BJ (cell line): ENCODE data around the gene UBE3A. TPM values are rescaled to one million over a fixed set of nuclear protein-coding genes. Genes with fewer than 3 reads are reported as not detected.

Source experiments
- CTCF ChIA-PET: fragments of 350-600 bp; formaldehyde crosslinking; extraction: SDS; loops from one replicate; lab custom pipeline; 2021; ENCODE audit warnings: antibody characterized with exemption, inconsistent platforms; lab: Yijun Ruan, JAX
- POLR2A ChIA-PET: fragments of 300-600 bp; sonication (Branson Sonifier 250); formaldehyde crosslinking; extraction: SDS; loops from one replicate; lab custom pipeline; 2021; ENCODE audit warnings: antibody characterized with exemption; lab: Charles Lee
- DNase-seq: peaks from one replicate; pipeline ENCODE4 v3.0.0-alpha.2; 2011; ENCODE audit warnings: low read depth
- H3K27me3 ChIP-seq: 2 replicates; pipeline ENCODE4 v1.6.0; 2011; ENCODE audit warnings: low read length; ENCODE audit not compliant: control insufficient read depth, insufficient read depth
- H3K36me3 ChIP-seq: 2 replicates; pipeline ENCODE4 v1.5.1; 2011; ENCODE audit warnings: low read length; ENCODE audit not compliant: control insufficient read depth, insufficient read depth
- H3K4me3 ChIP-seq: 2 replicates; pipeline ENCODE4 v1.5.1; 2011; ENCODE audit warnings: low read depth, mild to moderate bottlenecking, control low read depth, low read length
- polyA plus RNA-seq: library from polyadenylated mRNA; depleted of rRNA; stranded (reverse); fragments of >200 nt; gene quantifications from 2 replicates; pipeline ENCODE4 v1.2.3, GENCODE V29; 2011
- TF ChIP-seq, protein P1 (sequence below): IDR thresholded peaks from 2 replicates; pipeline ENCODE4 v1.5.1; 2011; ENCODE audit warnings: low read depth, mild to moderate bottlenecking, control low read depth, inconsistent platforms, low read length, moderate library complexity; ENCODE audit not compliant: insufficient read depth

UBE3A gene
- polyA plus RNA-seq, 1 experiment = 23.5 TPM

DNA sequence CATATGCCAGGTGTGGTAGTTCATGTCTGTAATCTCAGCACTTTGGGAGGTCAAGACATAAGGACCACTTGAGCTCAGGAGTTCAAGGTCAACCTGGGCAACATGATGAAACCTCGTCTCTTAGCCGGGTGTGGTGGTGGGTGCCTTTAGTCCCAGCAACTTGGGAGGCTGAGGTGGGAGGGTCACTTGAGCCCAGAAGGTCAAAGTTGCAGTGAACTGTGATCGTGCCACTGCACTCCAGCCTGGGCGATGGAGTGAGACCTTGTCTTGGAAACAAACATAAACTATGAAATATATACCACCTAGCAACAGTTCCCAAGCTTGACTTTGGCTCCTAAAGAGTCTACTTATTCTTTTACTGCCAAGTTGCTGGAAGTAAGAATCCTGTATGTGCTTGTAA, 30.9 kb downstream of the UBE3A start:
- ChIA-PET CTCF (no interaction called here), POLR2A (no interaction called here)
- no peak for DNase-seq
- TF ChIP-seq, protein P1, sequence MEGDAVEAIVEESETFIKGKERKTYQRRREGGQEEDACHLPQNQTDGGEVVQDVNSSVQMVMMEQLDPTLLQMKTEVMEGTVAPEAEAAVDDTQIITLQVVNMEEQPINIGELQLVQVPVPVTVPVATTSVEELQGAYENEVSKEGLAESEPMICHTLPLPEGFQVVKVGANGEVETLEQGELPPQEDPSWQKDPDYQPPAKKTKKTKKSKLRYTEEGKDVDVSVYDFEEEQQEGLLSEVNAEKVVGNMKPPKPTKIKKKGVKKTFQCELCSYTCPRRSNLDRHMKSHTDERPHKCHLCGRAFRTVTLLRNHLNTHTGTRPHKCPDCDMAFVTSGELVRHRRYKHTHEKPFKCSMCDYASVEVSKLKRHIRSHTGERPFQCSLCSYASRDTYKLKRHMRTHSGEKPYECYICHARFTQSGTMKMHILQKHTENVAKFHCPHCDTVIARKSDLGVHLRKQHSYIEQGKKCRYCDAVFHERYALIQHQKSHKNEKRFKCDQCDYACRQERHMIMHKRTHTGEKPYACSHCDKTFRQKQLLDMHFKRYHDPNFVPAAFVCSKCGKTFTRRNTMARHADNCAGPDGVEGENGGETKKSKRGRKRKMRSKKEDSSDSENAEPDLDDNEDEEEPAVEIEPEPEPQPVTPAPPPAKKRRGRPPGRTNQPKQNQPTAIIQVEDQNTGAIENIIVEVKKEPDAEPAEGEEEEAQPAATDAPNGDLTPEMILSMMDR = no peak
- no peaks in the 10 kb centered on the region for H3K27me3 ChIP-seq
- H3K36me3 ChIP-seq = peaks cover 5% of the 10 kb centered on the region
- no peak overlapping the region for H3K4me3 ChIP-seq

DNA sequence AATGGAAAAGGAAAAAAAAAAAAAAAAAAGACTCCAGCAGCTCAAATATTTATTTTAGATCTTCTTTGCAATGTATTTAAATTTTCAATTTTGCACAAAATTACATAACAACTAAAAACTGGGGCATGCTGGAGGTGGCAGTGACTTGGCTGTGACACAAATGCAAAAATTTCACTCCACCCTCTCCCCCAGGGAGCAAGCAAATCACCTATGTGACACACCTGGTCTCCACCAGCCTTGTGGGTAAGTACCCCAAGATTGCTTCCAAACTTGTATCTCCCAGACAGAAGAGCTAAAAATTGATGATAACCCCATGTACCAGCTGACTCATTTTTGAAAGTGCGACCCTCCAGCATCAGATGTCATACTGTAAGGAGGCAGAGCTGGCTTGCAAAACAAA, 32.0 kb downstream of the UBE3A start:
- H3K36me3 ChIP-seq = peaks cover 10% of the 10 kb centered on the region
- TF ChIP-seq, protein P1 = no peak
- ChIA-PET POLR2A (no interaction called here), CTCF (interaction anchor here (0.7 kb wide), 2 partner anchors 78 to 494 kb away, joined by 3 read pairs; no protein-coding TSS in a partner anchor)
- H3K4me3 ChIP-seq = no peak overlapping the region
- no peak for DNase-seq
- no peaks in the 10 kb centered on the region for H3K27me3 ChIP-seq

DNA sequence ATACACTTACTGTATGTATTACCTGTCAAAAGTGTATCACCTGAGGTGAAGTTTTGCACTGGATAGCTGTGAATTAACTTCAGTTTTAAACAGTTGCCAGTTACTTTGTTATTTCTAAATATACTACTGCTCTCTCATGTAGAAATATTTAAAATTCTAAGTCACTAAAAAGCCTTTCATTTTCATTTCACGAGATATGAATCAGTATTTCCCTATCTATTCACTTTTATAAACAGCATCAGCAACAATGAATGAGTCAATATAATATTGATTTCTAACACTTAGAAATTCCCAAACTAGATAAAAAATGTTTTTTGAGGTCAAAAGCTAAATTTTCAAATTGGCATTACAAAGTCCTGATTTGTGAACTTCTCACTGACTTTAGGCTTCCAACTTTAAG, 32.6 kb downstream of the UBE3A start:
- H3K27me3 ChIP-seq = no peaks in the 10 kb centered on the region
- H3K36me3 ChIP-seq = peaks cover 10% of the 10 kb centered on the region
- POLR2A ChIA-PET = no interaction called here
- TF ChIP-seq, protein P1 = no peak
- CTCF ChIA-PET = interaction anchor here (0.7 kb wide), 1 partner anchor 494 kb away, joined by 3 read pairs; no protein-coding TSS in a partner anchor
- DNase-seq = no peak
- H3K4me3 ChIP-seq = no peak overlapping the region

DNA sequence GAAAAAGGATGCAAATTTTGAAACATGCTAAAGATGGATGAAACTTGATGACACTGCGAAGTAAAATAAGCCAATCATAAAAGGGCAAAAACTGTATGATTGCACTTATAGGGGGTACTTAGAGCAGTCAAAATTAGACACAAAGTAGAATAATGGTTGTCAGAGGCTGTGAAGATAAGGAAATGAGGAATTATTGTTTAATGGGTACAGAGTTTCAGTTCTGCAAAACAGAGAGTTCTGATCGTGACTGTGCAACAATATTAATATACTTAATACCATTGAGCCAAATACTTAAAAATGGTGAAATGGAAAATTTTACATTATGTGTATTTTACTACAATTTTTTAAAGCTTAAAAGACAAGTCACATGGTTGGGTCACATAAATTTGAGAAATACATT, 35.1 kb downstream of the UBE3A start:
- Histone ChIP-seq H3K27me3 (no peaks in the 10 kb centered on the region), H3K36me3 (peaks cover 10% of the 10 kb centered on the region), H3K4me3 (no peak overlapping the region)
- TF ChIP-seq, protein P1 = no peak
- DNase-seq = no peak
- POLR2A ChIA-PET = no interaction called here
- CTCF ChIA-PET = interaction anchor here (0.7 to 0.9 kb wide), 2 partner anchors 9 to 32 kb away, joined by 3 read pairs; no protein-coding TSS in a partner anchor

GRCh38 chr15:25402342-25402741, 36.5 kb downstream of the UBE3A start:
- Histone ChIP-seq H3K36me3 (peaks cover 8% of the 10 kb centered on the region), H3K27me3 (no peaks in the 10 kb centered on the region), H3K4me3 (no peak overlapping the region)
- TF ChIP-seq, protein P1 = no peak
- DNase-seq = no peak
- CTCF ChIA-PET = no interaction called here
- POLR2A ChIA-PET = no interaction called here
